ENCODE measurements around the gene FBXL17.

DNA sequence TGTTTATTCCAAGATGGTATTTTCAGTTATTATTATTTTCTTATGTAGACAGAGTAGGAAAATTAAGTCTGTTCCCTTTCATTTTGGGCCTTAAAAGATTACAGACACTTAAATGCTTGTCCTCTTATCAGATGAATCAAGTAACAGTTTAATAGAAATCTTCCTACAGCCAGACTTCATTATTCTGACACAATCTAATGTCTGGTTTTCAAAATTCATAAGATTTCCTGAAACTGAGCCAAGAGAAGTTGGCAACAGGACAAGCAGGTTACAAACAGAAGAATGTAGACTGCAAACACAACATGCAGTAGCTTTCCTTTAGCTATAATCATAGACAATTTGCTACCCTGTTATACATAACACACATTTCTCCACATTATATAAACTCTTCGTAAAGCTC lies 130.5 kb downstream of the FBXL17 start:
- TF ChIP-seq MEF2A (IDR thresholded peaks at IDR 0.05; ENCODE audit: borderline replicate concordance, low read depth): no peak
- TF ChIP-seq, protein P1, sequence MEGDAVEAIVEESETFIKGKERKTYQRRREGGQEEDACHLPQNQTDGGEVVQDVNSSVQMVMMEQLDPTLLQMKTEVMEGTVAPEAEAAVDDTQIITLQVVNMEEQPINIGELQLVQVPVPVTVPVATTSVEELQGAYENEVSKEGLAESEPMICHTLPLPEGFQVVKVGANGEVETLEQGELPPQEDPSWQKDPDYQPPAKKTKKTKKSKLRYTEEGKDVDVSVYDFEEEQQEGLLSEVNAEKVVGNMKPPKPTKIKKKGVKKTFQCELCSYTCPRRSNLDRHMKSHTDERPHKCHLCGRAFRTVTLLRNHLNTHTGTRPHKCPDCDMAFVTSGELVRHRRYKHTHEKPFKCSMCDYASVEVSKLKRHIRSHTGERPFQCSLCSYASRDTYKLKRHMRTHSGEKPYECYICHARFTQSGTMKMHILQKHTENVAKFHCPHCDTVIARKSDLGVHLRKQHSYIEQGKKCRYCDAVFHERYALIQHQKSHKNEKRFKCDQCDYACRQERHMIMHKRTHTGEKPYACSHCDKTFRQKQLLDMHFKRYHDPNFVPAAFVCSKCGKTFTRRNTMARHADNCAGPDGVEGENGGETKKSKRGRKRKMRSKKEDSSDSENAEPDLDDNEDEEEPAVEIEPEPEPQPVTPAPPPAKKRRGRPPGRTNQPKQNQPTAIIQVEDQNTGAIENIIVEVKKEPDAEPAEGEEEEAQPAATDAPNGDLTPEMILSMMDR (IDR thresholded peaks at IDR 0.05): no peak

Data from SK-N-SH (cell line).